BJ (cell line): Measurements from ENCODE around the gene DDT. TPM values are rescaled to one million over a fixed set of nuclear protein-coding genes. Genes with fewer than 3 reads are reported as not detected.

ENCODE experiments used
- CTCF ChIA-PET: fragments of 350-600 bp; formaldehyde crosslinking; extraction: SDS; loops from one replicate; lab custom pipeline; 2021; ENCODE audit warnings: antibody characterized with exemption, inconsistent platforms; lab: Yijun Ruan, JAX
- POLR2A ChIA-PET: fragments of 300-600 bp; sonication (Branson Sonifier 250); formaldehyde crosslinking; extraction: SDS; loops from one replicate; lab custom pipeline; 2021; ENCODE audit warnings: antibody characterized with exemption; lab: Charles Lee
- DNase-seq: peaks from one replicate; pipeline ENCODE4 v3.0.0-alpha.2; 2011; ENCODE audit warnings: low read depth
- H3K27me3 ChIP-seq: 2 replicates; pipeline ENCODE4 v1.6.0; 2011; ENCODE audit warnings: low read length; ENCODE audit not compliant: control insufficient read depth, insufficient read depth
- H3K36me3 ChIP-seq: 2 replicates; pipeline ENCODE4 v1.5.1; 2011; ENCODE audit warnings: low read length; ENCODE audit not compliant: control insufficient read depth, insufficient read depth
- H3K4me3 ChIP-seq: 2 replicates; pipeline ENCODE4 v1.5.1; 2011; ENCODE audit warnings: low read depth, mild to moderate bottlenecking, control low read depth, low read length
- polyA plus RNA-seq: library from polyadenylated mRNA; depleted of rRNA; stranded (reverse); fragments of >200 nt; gene quantifications from 2 replicates; pipeline ENCODE4 v1.2.3, GENCODE V29; 2011
- TF ChIP-seq, protein P1 (sequence below): IDR thresholded peaks from 2 replicates; pipeline ENCODE4 v1.5.1; 2011; ENCODE audit warnings: low read depth, mild to moderate bottlenecking, control low read depth, inconsistent platforms, low read length, moderate library complexity; ENCODE audit not compliant: insufficient read depth

DDT gene
- polyA plus RNA-seq, 1 experiment: 79.5 TPM

DNA sequence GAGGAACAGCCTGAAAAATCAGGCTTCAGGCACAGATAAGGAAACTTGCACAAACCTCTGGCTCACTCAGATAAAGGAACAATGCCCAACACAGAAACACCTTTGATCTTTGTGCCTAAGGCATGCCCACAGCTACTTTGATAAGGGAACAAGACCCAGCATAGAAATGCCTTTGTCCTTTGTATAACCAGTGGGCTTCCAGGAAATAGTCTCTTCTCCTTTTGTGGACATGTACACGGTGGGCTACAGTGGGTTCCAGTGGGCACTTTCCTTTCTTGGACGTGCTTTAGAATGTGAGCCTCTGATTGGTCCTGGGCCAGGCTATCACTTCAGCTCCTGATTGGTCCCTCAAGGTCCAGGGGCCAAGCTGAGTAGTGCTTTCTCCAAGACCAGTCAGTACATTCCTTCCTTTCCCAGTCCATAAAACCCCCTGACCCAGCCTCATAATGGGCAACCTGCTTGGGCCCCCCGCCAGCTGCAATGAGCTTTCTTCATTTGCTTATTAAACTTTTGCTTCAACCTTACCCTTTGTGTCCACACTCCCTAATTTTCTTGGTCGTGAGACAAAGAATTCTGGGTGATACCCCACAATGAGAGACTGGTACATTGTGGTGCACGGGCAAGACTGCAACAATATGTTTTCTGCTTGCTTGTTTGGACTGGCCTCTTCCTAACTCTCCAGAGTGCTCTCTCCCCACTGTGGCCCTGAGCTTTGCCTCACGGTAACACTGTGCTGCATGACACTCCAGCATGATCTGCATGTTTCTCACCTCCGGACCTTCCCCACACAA is 35.2 kb upstream of the DDT start:
- CTCF ChIA-PET: no interaction called here

DNA sequence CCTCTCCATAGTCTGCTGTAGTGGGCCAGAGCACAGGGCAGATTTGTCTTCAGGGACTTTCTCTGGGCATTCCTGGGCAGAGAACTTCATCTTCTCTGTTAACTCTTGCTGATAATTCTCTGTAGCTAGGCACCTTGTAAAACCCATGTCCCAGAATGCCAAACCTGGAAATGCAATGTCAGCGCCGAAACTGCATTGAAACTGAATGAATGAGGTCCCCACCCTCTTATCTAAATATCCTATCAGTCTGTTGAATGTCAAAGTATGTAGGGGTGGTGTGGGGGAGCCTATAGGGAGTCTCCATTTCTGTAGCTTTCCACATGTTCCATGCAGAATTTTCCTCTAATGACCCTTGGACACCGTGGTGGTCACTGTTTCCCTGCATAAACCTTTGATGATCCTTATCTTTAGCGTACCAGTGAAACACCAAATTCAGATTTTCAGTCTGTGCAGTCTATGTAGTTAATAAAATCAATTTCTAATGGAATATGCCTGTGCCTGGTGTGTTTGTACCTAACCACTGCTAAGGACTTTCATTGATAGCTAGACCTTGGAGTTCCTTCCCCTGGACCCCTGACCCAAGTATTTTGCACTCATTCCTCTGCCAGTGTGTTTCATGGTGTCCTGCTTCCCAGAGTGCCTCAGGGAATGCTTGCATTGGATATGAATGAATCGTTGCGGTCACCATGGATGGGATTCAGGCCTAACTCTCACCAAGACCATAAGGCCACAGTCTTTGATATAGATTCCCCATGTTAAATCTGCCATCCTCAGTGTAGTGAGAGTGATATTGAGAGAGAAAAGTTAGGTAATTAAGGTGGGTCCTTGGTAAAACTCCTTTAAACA is 34.4 kb upstream of the DDT start:
- H3K4me3 ChIP-seq: no peak overlapping the region
- POLR2A ChIA-PET: no interaction called here

More for the DNA sequence above, 35.2 kb upstream of the DDT start:
- H3K4me3 ChIP-seq: no peak overlapping the region
- H3K27me3 ChIP-seq: no peaks in the 10 kb centered on the region
- no peak for DNase-seq
- H3K36me3 ChIP-seq: no peaks in the 10 kb centered on the region
- POLR2A ChIA-PET: no interaction called here
- TF ChIP-seq, protein P1, sequence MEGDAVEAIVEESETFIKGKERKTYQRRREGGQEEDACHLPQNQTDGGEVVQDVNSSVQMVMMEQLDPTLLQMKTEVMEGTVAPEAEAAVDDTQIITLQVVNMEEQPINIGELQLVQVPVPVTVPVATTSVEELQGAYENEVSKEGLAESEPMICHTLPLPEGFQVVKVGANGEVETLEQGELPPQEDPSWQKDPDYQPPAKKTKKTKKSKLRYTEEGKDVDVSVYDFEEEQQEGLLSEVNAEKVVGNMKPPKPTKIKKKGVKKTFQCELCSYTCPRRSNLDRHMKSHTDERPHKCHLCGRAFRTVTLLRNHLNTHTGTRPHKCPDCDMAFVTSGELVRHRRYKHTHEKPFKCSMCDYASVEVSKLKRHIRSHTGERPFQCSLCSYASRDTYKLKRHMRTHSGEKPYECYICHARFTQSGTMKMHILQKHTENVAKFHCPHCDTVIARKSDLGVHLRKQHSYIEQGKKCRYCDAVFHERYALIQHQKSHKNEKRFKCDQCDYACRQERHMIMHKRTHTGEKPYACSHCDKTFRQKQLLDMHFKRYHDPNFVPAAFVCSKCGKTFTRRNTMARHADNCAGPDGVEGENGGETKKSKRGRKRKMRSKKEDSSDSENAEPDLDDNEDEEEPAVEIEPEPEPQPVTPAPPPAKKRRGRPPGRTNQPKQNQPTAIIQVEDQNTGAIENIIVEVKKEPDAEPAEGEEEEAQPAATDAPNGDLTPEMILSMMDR: no peak

DNA sequence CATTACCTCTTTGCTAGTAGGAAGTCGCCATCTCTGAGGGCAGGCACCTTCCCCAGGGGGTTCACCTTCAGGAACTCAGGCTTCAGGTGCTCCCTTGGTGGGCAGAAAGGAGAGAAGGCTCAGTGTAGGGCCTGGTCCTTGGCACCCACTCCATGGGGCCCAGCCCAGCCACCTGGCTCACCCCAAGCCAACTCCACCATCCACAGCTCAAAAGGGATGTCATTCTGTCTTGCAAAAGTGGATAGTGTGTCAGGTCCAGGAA is 33.7 kb upstream of the DDT start:
- no peak overlapping the region for H3K4me3 ChIP-seq
- POLR2A ChIA-PET: no interaction called here
- CTCF ChIA-PET: no interaction called here
- peaks cover 3% of the 10 kb centered on the region; the same call in 1 of the 2 replicates for H3K27me3 ChIP-seq
- TF ChIP-seq, protein P1: no peak
- DNase-seq: no peak
- H3K36me3 ChIP-seq: no peaks in the 10 kb centered on the region

More for the DNA sequence above, 34.4 kb upstream of the DDT start:
- Histone ChIP-seq H3K27me3 (peaks cover 3% of the 10 kb centered on the region; the same call in 1 of the 2 replicates), H3K36me3 (no peaks in the 10 kb centered on the region)
- no peak for DNase-seq
- CTCF ChIA-PET: no interaction called here
- TF ChIP-seq, protein P1: no peak

DNA sequence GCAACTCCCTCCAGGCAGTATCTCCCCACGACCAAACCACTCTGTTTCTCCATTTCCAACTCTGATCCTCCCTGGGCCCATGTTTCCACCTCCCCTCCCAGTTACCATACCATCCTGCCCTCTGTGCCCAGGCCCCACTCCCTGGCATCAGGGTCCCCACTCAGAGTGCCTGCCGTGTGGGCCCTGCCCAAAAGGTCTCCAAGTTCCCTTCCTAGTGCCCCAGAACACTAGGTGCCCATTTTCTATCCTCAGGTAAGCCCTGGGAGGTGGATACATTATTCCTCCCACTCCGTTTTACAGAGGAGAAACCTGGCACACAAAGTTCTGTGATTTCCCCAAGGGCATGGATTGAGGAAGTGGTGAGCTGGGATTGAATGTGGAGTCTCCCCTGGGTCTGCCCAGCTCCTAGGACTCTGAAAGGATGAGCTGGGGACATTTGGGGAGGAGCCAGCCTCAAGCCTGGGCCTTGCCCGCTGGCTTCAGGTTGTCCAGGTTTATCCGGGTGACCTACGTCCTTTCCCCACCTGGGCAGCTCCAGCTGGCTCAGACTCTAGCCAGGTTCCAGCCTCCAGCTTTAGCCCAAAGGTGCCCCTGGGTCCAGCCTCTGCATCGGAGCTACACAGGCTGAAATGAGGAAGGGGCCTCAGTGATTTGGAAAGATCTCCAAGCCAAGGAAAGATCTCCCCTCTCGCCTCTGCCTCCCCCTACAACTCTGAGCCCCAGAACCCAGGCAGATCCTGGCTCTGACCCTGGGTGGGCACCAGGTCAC is 33.2 kb upstream of the DDT start:
- TF ChIP-seq, protein P1: no peak
- no peak for DNase-seq
- ChIA-PET CTCF (no interaction called here), POLR2A (no interaction called here)
- no peak overlapping the region for H3K4me3 ChIP-seq
- H3K27me3 ChIP-seq: peaks cover 3% of the 10 kb centered on the region; the same call in 1 of the 2 replicates
- no peaks in the 10 kb centered on the region for H3K36me3 ChIP-seq

DNA sequence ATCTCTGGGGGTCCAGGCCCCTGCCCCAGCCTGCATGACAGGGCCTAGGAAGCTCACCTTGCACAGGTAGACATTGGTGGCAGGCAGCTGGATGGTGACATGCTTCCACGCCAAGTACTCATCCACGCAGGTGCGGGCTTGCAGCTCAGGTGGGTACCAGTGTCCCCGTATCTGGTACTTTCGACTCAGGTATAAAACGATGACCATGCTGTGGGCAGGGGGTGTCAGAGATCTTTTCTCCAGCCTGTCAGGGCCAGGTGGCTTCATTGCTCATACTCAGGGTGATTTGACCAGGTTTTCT is 32.6 kb upstream of the DDT start:
- Histone ChIP-seq H3K36me3 (no peaks in the 10 kb centered on the region), H3K27me3 (peaks cover 3% of the 10 kb centered on the region; the same call in 1 of the 2 replicates), H3K4me3 (no peak overlapping the region)
- CTCF ChIA-PET: no interaction called here
- TF ChIP-seq, protein P1: no peak
- DNase-seq: no peak
- POLR2A ChIA-PET: no interaction called here
